ENCODE results near the gene RBM47.
A peak's percentile ranks its signal among the peaks of the same experiment; 100 is the strongest.
"Not testable (repeated sequence)": the region's sequence is repeated elsewhere in the genome, so short reads cannot be mapped to it uniquely, and the experiment has no call there.

The RBM47 gene

GRCh38 chr4:40629401-40630334 lies at the start of gene RBM47:
TSS of gene RBM47 (minus strand) at chr4:40629864. CDS start at chr4:40438893, 190,971 bp downstream.
- peak; percentile 14 for DNase-seq (ENCODE audit: low spot score)

GRCh38 chr4:40678421-40678820 lies 48.8 kb upstream of the RBM47 start:
- DNase-seq (ENCODE audit: low spot score), result no peak

DNA sequence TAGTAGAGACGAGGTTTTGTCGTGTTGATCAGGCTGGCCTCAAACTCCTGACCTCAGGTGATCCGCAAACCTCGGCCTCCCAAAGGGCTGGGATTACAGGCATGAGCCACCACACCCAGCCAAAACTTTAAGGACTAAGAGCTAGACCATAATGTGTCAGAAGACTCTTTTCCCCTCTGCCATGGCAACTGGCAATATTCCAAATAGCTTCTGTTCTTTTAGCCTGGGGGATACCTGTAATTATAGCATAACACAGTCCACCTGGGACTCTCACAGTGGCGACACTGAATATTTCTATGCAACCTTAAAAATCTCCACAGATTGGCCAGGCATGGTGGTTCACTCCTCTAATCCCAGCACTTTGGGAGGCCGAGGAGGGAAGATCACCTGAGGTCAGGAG lies 45.5 kb upstream of the RBM47 start:
- DNase-seq (ENCODE audit: low spot score), result no peak

- DNase-seq (ENCODE audit: low spot score), result peak; percentile 28
Observed at GRCh38 chr4:40672528-40673522, 43.2 kb upstream of the RBM47 start.

GRCh38 chr4:40669504-40669903 lies 39.8 kb upstream of the RBM47 start:
- no peak for DNase-seq (ENCODE audit: low spot score)

DNA sequence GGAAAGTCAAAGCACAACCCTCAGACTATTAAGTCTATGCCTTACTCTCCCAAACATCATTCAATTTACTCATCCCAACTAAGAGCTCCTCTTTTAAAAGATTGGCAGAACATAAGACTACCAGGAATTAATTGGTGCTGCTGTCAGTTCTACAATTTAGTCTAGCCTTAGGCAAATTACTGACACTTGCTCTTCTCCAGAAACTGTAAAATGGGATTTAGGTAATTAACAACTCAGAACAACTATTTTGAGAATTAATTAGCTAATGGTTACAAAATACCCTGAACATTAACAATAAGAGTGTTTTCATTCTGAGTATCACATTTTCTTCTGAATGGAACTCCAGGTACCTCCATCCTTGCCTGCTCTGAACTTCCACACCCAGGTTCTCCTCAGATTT lies 36.2 kb upstream of the RBM47 start:
- DNase-seq (ENCODE audit: low spot score), result no peak

GRCh38 chr4:40662962-40663604 lies 33.4 kb upstream of the RBM47 start:
- no peak for DNase-seq (ENCODE audit: low spot score)

DNA sequence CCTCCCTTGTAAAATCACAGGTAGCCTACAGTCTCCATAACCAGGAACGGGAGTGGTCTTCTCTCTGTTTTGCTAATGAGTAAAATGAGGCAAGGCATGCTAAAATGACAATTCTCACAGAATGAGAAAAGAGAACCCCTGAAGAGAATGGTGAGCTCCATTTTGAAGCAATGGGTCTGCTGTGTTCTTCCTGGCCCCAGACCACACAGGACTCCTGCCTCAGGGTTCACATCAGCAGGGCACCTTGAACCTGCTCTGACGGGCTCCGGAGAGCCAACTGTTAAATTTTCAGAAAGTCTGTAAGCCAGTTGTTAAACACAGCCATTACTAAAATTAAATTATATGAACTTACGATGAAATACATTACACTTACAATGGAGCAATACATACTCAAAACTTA lies 32.1 kb upstream of the RBM47 start:
- no peak for DNase-seq (ENCODE audit: low spot score)

DNA sequence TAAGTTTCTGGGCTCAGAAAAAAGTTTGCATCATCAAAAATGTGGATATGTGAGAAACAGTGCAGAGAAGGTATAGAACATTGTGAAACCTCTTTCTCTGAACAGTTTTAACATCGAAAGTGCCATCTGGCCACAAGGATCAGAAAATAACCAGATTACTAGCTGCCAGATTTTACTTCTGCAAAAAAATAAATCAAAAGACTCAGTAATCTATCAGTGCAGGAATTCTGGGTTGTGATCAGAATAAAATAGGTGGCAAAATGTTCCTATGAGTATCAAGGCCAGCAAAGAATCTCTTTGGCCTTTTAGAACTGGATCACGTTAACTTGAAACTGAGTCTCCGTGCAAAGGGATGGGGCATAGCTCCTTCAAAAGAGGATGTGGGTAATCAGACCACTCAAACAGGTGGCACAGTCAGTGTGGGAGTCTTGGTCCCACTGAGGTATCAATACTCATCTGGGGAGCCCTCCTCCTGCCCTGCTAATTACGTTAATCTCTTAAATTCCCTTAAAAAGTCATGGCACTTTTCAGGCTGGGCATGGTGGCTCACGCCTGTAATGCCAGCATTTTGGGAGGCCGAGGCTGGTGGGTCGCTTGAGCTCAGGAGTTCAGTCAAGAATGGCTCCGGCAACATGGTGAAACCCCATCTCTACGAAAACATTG lies 26.7 kb upstream of the RBM47 start:
- no peak for DNase-seq (ENCODE audit: low spot score)

DNA sequence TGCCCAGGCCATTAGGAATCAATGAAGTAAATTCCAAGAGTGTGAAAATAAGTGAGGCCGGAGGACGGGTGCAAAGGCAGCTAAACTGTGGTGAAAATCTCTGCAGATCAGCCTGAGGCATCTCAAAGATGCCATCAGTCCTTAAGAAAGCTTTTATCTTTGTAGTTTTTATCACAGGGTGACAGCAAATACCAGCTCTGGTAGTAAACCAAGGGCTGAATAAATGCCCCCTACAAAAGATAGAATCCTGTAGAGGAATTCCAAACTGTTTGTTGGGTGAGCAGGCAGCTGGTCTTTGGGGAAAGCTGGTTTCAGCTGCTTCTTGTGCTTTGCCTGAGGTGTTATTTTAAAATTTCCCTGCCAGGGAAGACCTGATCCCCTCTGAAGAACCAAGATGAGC lies 21.6 kb upstream of the RBM47 start:
- DNase-seq (ENCODE audit: low spot score), result no peak

DNA sequence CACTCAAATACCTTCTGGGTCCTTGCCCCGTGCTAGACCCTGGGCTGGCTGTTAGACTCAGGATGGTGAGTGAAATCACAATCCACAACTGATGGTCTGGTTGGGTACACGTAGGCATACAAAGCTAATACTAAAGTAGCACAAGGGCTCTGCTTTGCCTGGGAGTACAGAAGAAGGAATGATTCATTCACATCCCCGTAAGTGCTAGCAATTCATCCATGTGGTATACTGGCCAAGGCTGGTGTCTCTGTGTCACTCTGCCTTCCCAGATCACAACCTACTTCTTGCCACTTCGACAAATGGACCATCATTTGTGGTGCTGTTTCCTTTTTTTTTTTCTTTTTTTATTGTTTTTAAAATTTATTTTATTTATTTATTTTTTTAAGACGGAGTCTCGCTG lies 19.7 kb upstream of the RBM47 start:
- DNase-seq (ENCODE audit: low spot score), result no peak

GRCh38 chr4:40648742-40649281 lies 19.1 kb upstream of the RBM47 start:
- DNase-seq (ENCODE audit: low spot score), result no peak

- no peak for DNase-seq (ENCODE audit: low spot score)
Observed at GRCh38 chr4:40648131-40648530, 18.5 kb upstream of the RBM47 start.

- no peak for DNase-seq (ENCODE audit: low spot score)
Observed at GRCh38 chr4:40645586-40645985, 15.9 kb upstream of the RBM47 start.

- no peak for DNase-seq (ENCODE audit: low spot score)
Observed at GRCh38 chr4:40632080-40632479, 2.4 kb upstream of the RBM47 start.

DNA sequence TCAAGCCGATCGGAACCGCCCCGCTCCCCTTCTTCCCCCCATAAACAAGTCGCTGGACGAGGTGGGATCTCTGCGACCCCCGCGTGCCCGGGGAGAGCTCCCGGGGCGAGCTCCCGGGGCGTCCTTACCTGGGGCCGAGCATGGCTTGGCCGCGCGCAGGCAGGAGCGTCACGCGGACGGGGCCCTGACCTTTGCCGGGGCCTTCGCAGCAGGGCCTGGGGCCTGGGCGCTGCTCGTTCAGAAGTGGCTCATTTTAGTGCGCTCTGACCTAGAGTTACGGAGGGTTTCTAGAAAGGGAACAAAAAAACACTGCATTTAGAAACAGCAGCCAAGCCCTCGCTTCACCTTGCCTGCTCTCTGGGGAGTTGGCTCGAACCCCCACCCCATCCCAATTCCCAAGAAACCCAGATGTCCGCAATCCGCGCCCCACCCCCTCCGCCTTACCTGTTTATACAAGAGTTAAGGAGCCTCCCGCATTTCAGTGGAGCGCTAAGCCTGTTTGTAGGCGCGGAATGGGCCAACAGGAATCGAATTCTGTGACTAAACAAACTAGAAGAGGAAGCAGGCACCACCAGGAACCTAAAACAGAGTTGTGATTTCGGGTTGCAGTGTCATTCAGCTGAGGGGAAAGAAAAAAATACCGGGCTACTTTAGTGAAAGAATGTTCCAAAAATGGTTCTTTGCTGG lies 814 bp upstream of the RBM47 start:
- DNase-seq (ENCODE audit: low spot score), result no peak

DNA sequence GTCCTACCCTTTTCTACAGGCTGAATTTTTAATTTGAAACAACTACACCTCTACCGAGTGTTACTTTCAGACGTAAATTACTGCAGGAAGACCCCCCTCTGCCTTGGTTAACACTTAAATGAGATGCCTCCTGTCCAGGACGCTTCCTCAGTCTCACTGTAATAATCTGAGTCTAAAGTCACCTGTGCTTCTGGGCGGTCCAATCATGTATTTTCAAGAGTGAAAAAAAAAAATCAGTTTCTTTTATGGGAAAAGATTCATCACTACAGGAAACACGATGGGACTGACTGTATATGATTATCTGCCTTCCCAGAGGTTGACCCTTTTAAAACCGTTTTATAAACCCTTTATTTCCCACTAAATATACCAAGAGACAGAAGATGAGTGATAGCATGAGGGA lies 776 bp downstream of the RBM47 start:
- no peak for DNase-seq (ENCODE audit: low spot score)

- DNase-seq (ENCODE audit: low spot score), result not testable (repeated sequence)
Observed at GRCh38 chr4:40628407-40628806, 1.3 kb downstream of the RBM47 start.

DNA sequence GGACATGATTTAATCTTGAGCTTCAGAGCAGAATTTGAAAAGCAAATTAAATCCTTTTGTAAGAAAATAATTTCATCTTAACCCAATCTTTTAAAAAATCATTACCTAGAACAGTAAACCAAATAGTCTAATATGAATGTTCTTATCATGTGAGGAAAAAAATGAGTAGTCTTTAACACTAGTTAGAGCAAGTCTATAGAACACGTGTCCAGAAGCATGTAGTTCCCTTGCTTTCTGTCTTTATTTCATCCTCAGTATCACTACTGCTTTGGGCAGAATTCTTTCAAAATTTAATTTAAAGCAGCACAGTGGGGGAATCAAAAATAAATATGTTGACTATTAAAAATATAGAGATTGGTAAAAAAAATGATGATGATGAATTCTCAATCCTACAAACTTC lies 2.1 kb downstream of the RBM47 start:
- no peak for DNase-seq (ENCODE audit: low spot score)

- no peak for DNase-seq (ENCODE audit: low spot score)
Observed at GRCh38 chr4:40626183-40626990, 3.3 kb downstream of the RBM47 start.
